GM19099 (cell line): ENCODE measurements around the gene SEL1L3.

Experiments
- POLR2A ChIP-seq: IDR thresholded peaks from 3 replicates; pipeline ENCODE4 v1.6.1; 2011; ENCODE audit warnings: low read depth; ENCODE audit not compliant: insufficient read length; ENCODE audit errors: extremely low read depth

The SEL1L3 gene

GRCh38 chr4:25799522-25799921 is 63.3 kb downstream of the SEL1L3 start:
- TF ChIP-seq POLR2A = no peak

GRCh38 chr4:25797136-25797535 is 65.7 kb downstream of the SEL1L3 start:
- TF ChIP-seq POLR2A = no peak

- TF ChIP-seq POLR2A = no peak
Measured at GRCh38 chr4:25795566-25796454, 67.0 kb downstream of the SEL1L3 start.

GRCh38 chr4:25795091-25795490 is 67.7 kb downstream of the SEL1L3 start:
- TF ChIP-seq POLR2A = no peak

- TF ChIP-seq POLR2A = no peak
Measured at GRCh38 chr4:25792876-25793275, 69.9 kb downstream of the SEL1L3 start.

- no peak for TF ChIP-seq POLR2A
Measured at GRCh38 chr4:25792200-25792791, 70.5 kb downstream of the SEL1L3 start.

GRCh38 chr4:25790024-25790423 is 72.8 kb downstream of the SEL1L3 start:
- no peak for TF ChIP-seq POLR2A

- no peak for TF ChIP-seq POLR2A
Measured at GRCh38 chr4:25788703-25789238, 74.0 kb downstream of the SEL1L3 start.

GRCh38 chr4:25786497-25787065 is 76.2 kb downstream of the SEL1L3 start:
- TF ChIP-seq POLR2A = no peak

- no peak for TF ChIP-seq POLR2A
Measured at GRCh38 chr4:25783943-25784342, 78.8 kb downstream of the SEL1L3 start.

GRCh38 chr4:25783126-25783525 is 79.7 kb downstream of the SEL1L3 start:
- TF ChIP-seq POLR2A = no peak

GRCh38 chr4:25782482-25782881 is 80.3 kb downstream of the SEL1L3 start:
- TF ChIP-seq POLR2A = no peak

- TF ChIP-seq POLR2A = no peak
Measured at GRCh38 chr4:25779021-25779420, 83.8 kb downstream of the SEL1L3 start.

- no peak for TF ChIP-seq POLR2A
Measured at GRCh38 chr4:25776795-25777194, 86.0 kb downstream of the SEL1L3 start.

GRCh38 chr4:25775166-25775565 is 87.6 kb downstream of the SEL1L3 start:
- no peak for TF ChIP-seq POLR2A

GRCh38 chr4:25773358-25773757 is 89.4 kb downstream of the SEL1L3 start:
- TF ChIP-seq POLR2A = no peak
